HepG2 (cell line): ENCODE results near the gene STX4. TPM values are rescaled to one million over a fixed set of nuclear protein-coding genes. Genes with fewer than 3 reads are reported as not detected.
A peak's percentile ranks its signal among the peaks of the same experiment; 100 is the strongest.

Source experiments
- ARNT ChIP-seq: fragments of 450-650 bp; IDR thresholded peaks from 2 replicates; pipeline ENCODE4 v1.6.1; 2017
- BCL6 ChIP-seq: IDR thresholded peaks from 2 replicates; pipeline ENCODE4 v1.6.1; 2016; ENCODE audit warnings: missing genetic modification reagents, missing compliant biosample characterization
- CBX5 ChIP-seq: sonication (generic); formaldehyde crosslinking; IDR thresholded peaks from 2 replicates; pipeline ENCODE4 v1.4.0; 2020; ENCODE audit warnings: missing genetic modification reagents, borderline replicate concordance
- EP300 ChIP-seq, 3 experiments: sonication (generic) in 1 of 3; formaldehyde crosslinking in 1 of 3; IDR thresholded peaks; 2 replicates each; pipeline versions ENCODE4 v1.5.1 to v1.6.1; 2011 to 2020; ENCODE audit warnings: low read depth in 2 of 3, low read length in 2 of 3, borderline replicate concordance in 1 of 3, improper control_type of control experiment in 1 of 3, mild to moderate bottlenecking in 1 of 3, missing genetic modification reagents in 1 of 3, moderate library complexity in 1 of 3
- ISL2 ChIP-seq: sonication (generic); formaldehyde crosslinking; IDR thresholded peaks from 2 replicates; pipeline ENCODE4 v1.5.0; 2020; ENCODE audit warnings: missing genetic modification reagents
- JUN ChIP-seq: sonication (generic); formaldehyde crosslinking; IDR thresholded peaks from 2 replicates; pipeline ENCODE4 v1.4.0; 2020; ENCODE audit warnings: mild to moderate bottlenecking, missing genetic modification reagents
- MLLT10 ChIP-seq: sonication (generic); formaldehyde crosslinking; IDR thresholded peaks from 2 replicates; pipeline ENCODE4 v1.4.0; 2020; ENCODE audit warnings: missing genetic modification reagents
- MTF1 ChIP-seq: sonication (generic); formaldehyde crosslinking; IDR thresholded peaks from 2 replicates; pipeline ENCODE4 v1.5.0; 2020; ENCODE audit warnings: missing genetic modification reagents
- NPAS2 ChIP-seq: sonication (generic); formaldehyde crosslinking; IDR thresholded peaks from 2 replicates; pipeline ENCODE4 v1.8.0; 2022; ENCODE audit warnings: mild to moderate bottlenecking, missing genetic modification reagents, borderline replicate concordance
- NR2F6 ChIP-seq, 2 experiments: IDR thresholded peaks; 2 replicates each; pipeline ENCODE4 v1.6.1; 2016; ENCODE audit warnings: antibody characterized with exemption in 1 of 2, mild to moderate bottlenecking in 1 of 2
- SOX6 ChIP-seq, 2 experiments: fragments of 450-650 bp in 1 of 2; sonication (generic) in 1 of 2; formaldehyde crosslinking in 1 of 2; IDR thresholded peaks; 2 replicates each; pipeline versions ENCODE4 v1.4.0 to v1.6.1; 2017 to 2020; ENCODE audit warnings: antibody characterized with exemption in 1 of 2, mild to moderate bottlenecking in 1 of 2, missing genetic modification reagents in 1 of 2
- TARDBP ChIP-seq: sonication (generic); formaldehyde crosslinking; IDR thresholded peaks from 2 replicates; pipeline ENCODE4 v1.8.0; 2022; ENCODE audit warnings: mild to moderate bottlenecking, missing genetic modification reagents
- ZNF235 ChIP-seq: sonication (generic); formaldehyde crosslinking; IDR thresholded peaks from 2 replicates; pipeline ENCODE4 v1.8.1; 2023; ENCODE audit warnings: mild to moderate bottlenecking, missing genetic modification reagents, borderline replicate concordance
- ZZZ3 ChIP-seq: sonication (generic); formaldehyde crosslinking; IDR thresholded peaks from 2 replicates; pipeline ENCODE4 v1.4.0; 2020; ENCODE audit warnings: missing genetic modification reagents, mild to moderate bottlenecking, borderline replicate concordance
- polyA plus RNA-seq, 8 experiments: library from polyadenylated mRNA; depleted of rRNA in 3 of 8; stranded (reverse) in 7 of 8; unstranded in 1 of 8; fragments of >200 nt; fragmentation: Illumina TruSeq in 4 of 8; extraction: Trizol in 4 of 8; gene quantifications; 2 replicates each; pipeline versions ENCODE4 v1.2.1 to v1.2.3, GENCODE V29; 2011 to 2016; ENCODE audit warnings: low read depth in 4 of 8, missing spikeins in 1 of 8, mixed read lengths in 1 of 8; ENCODE audit not compliant: insufficient read depth in 1 of 8
- total RNA-seq, 5 experiments: library from RNA; depleted of rRNA; stranded (reverse); fragments of >200 nt; fragmentation: Illumina TruSeq; extraction: Trizol; gene quantifications; 2 replicates each; pipeline ENCODE4 v1.2.3, GENCODE V29; 2016; ENCODE audit warnings: low read depth in 1 of 5
- TF ChIP-seq, protein P1 (sequence below): sonication (generic); formaldehyde crosslinking; conservative IDR thresholded peaks from 2 replicates; pipeline ENCODE4 v1.5.0; 2020; ENCODE audit warnings: missing genetic modification reagents
- TF ChIP-seq, protein P2 (sequence below), 2 experiments: sonication (generic) in 1 of 2; formaldehyde crosslinking in 1 of 2; IDR thresholded peaks; 2 replicates each; pipeline versions ENCODE4 v1.4.0 to v1.6.1; 2018 to 2020; ENCODE audit warnings: missing genetic modification reagents in 2 of 2, borderline replicate concordance in 1 of 2, low read depth in 1 of 2, mild to moderate bottlenecking in 1 of 2, missing biosample characterization in 1 of 2
- TF ChIP-seq, protein P3 (sequence below): sonication (generic); formaldehyde crosslinking; IDR thresholded peaks from 2 replicates; pipeline ENCODE4 v1.4.0; 2020; ENCODE audit warnings: missing genetic modification reagents
- TF ChIP-seq, protein P4 (sequence below): IDR thresholded peaks from 2 replicates; pipeline ENCODE4 v1.6.1; 2016; ENCODE audit warnings: mild to moderate bottlenecking
- TF ChIP-seq, protein P5 (sequence below): sonication (generic); formaldehyde crosslinking; IDR thresholded peaks from 2 replicates; pipeline ENCODE4 v1.4.0; 2020; ENCODE audit warnings: missing genetic modification reagents

Gene STX4
- total and polyA plus RNA-seq, 2 of the 13 experiments (the other 11 are each of a cell fraction or from before 2014, with no cell fraction given): 29.2 to 34.6 TPM

DNA sequence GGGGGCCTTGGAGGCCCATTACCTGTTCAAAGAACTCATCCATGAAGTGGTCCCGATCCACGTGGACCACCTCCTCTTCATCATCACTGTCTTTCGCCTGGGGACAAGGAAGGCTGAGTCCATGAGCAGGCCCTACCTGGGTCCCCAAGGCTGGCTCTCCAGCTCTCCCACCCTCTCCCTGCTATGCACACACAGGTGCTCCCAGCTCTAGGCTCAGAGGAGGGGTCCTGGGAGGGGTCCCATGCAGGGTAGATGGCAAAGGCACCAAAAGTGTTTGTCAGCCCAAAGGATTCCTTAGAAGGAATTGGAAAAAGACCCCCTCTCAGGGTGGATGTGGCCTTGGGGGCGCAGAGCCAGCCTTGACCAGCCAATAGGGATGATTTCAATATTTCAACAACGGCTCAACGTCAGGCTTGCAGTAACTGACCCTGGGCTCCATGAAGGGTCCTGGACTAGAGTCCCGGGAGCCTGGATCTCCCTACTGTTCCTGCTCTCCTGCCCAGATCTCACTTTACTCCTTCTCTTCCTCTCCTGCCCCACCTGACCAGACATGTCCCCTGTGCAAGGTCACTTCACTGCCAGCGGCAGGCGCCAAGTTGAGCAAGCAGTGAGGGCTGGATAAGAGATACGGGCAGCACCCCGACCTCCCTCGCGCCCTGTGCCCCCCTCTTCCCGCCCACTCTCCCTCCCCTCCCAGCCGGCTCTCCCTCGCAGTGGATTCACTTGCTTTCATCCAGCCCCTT is 31.7 kb upstream of the STX4 start (continued):
- TF ChIP-seq ZZZ3 (CRISPR knock-in tag) (0 out of 2 replicates have a peak, but pooled peaks have one; percentile 44), TARDBP (CRISPR knock-in tag) (0 out of 2 replicates have a peak, but pooled peaks have one; percentile 41), ARNT (no peak), BCL6 (no peak), SOX6 (IDR thresholded peaks at IDR 0.05) (no peak), SOX6 (CRISPR knock-in tag; IDR thresholded peaks at IDR 0.05) (peak; percentile 57; the same call in 1 of the 2 replicates), CBX5 (CRISPR knock-in tag) (peak; percentile 18; the same call in 1 of the 2 replicates), MLLT10 (CRISPR knock-in tag) (no peak), ZNF235 (CRISPR knock-in tag) (no peak), MTF1 (CRISPR knock-in tag) (no peak), EP300 (IDR thresholded peaks at IDR 0.05; ENCODE audit: low read depth in 2 of 2, low read length in 2 of 2) (peak in 1 of 2 experiments; percentile 50; a peak in 1 of 4 replicates), EP300 (CRISPR knock-in tag; IDR thresholded peaks at IDR 0.05; ENCODE audit: borderline replicate concordance) (no peak), NPAS2 (CRISPR knock-in tag) (no peak), ISL2 (CRISPR knock-in tag) (no peak), NR2F6 (IDR thresholded peaks at IDR 0.05) (peak; percentile 44; the same call in 1 of the 2 replicates), NR2F6 (CRISPR knock-in tag; IDR thresholded peaks at IDR 0.05) (peak; percentile 67), JUN (CRISPR knock-in tag) (no peak)
- TF ChIP-seq, protein P1, sequence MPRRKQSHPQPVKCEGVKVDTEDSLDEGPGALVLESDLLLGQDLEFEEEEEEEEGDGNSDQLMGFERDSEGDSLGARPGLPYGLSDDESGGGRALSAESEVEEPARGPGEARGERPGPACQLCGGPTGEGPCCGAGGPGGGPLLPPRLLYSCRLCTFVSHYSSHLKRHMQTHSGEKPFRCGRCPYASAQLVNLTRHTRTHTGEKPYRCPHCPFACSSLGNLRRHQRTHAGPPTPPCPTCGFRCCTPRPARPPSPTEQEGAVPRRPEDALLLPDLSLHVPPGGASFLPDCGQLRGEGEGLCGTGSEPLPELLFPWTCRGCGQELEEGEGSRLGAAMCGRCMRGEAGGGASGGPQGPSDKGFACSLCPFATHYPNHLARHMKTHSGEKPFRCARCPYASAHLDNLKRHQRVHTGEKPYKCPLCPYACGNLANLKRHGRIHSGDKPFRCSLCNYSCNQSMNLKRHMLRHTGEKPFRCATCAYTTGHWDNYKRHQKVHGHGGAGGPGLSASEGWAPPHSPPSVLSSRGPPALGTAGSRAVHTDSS: no peak
- TF ChIP-seq, protein P2, sequence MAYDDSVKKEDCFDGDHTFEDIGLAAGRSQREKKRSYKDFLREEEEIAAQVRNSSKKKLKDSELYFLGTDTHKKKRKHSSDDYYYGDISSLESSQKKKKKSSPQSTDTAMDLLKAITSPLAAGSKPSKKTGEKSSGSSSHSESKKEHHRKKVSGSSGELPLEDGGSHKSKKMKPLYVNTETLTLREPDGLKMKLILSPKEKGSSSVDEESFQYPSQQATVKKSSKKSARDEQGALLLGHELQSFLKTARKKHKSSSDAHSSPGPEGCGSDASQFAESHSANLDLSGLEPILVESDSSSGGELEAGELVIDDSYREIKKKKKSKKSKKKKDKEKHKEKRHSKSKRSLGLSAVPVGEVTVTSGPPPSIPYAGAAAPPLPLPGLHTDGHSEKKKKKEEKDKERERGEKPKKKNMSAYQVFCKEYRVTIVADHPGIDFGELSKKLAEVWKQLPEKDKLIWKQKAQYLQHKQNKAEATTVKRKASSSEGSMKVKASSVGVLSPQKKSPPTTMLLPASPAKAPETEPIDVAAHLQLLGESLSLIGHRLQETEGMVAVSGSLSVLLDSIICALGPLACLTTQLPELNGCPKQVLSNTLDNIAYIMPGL (CRISPR knock-in tag; IDR thresholded peaks at IDR 0.05; ENCODE audit: borderline replicate concordance in 1 of 2, low read depth in 1 of 2): 0 out of 4 replicates have a peak, but pooled peaks of 1 of the 2 experiments have one; percentile 40
- TF ChIP-seq, protein P3, sequence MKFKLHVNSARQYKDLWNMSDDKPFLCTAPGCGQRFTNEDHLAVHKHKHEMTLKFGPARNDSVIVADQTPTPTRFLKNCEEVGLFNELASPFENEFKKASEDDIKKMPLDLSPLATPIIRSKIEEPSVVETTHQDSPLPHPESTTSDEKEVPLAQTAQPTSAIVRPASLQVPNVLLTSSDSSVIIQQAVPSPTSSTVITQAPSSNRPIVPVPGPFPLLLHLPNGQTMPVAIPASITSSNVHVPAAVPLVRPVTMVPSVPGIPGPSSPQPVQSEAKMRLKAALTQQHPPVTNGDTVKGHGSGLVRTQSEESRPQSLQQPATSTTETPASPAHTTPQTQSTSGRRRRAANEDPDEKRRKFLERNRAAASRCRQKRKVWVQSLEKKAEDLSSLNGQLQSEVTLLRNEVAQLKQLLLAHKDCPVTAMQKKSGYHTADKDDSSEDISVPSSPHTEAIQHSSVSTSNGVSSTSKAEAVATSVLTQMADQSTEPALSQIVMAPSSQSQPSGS: peak; percentile 28; the same call in 1 of the 2 replicates
- TF ChIP-seq, protein P4, sequence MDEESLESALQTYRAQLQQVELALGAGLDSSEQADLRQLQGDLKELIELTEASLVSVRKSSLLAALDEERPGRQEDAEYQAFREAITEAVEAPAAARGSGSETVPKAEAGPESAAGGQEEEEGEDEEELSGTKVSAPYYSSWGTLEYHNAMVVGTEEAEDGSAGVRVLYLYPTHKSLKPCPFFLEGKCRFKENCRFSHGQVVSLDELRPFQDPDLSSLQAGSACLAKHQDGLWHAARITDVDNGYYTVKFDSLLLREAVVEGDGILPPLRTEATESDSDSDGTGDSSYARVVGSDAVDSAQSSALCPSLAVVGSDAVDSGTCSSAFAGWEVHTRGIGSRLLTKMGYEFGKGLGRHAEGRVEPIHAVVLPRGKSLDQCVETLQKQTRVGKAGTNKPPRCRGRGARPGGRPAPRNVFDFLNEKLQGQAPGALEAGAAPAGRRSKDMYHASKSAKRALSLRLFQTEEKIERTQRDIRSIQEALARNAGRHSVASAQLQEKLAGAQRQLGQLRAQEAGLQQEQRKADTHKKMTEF (CRISPR knock-in tag): peak; percentile 39; the same call in 1 of the 2 replicates
- TF ChIP-seq, protein P5, sequence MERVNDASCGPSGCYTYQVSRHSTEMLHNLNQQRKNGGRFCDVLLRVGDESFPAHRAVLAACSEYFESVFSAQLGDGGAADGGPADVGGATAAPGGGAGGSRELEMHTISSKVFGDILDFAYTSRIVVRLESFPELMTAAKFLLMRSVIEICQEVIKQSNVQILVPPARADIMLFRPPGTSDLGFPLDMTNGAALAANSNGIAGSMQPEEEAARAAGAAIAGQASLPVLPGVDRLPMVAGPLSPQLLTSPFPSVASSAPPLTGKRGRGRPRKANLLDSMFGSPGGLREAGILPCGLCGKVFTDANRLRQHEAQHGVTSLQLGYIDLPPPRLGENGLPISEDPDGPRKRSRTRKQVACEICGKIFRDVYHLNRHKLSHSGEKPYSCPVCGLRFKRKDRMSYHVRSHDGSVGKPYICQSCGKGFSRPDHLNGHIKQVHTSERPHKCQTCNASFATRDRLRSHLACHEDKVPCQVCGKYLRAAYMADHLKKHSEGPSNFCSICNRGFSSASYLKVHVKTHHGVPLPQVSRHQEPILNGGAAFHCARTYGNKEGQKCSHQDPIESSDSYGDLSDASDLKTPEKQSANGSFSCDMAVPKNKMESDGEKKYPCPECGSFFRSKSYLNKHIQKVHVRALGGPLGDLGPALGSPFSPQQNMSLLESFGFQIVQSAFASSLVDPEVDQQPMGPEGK: peak; percentile 71
